Omental fat pad (tissue), 4 donors: Measurements from ENCODE around the gene CACNA2D3. TPM values are rescaled to one million over a fixed set of nuclear protein-coding genes. Genes with fewer than 3 reads are reported as not detected.

Experiments
- ATAC-seq: fragments of 150-250 bp; one replicate; pipeline ENCODE4 v1.9.1; 2016; ENCODE audit warnings: mild to moderate bottlenecking, moderate library complexity; ENCODE audit not compliant: low FRiP score
- DNase-seq: peaks from one replicate; pipeline ENCODE4 v3.0.0-alpha.2; 2019; ENCODE audit warnings: low spot score
- CTCF ChIP-seq, 3 donors: fragments of 450-650 bp; IDR thresholded peaks; one replicate each; pipeline ENCODE4 v1.5.1; 2016 to 2017; ENCODE audit warnings: antibody characterized with exemption in 3 of 3, mild to moderate bottlenecking in 3 of 3, moderate library complexity in 2 of 3
- total RNA-seq, 4 donors: library from RNA; depleted of rRNA; stranded (reverse); fragments of >200 nt; gene quantifications; one replicate each; pipeline ENCODE4 v1.1.0, GENCODE V29; 2016

Gene CACNA2D3
- total RNA-seq, 4 donors from 2014 or later: 2.6 to 6.1 (median 4.5) TPM

- TF ChIP-seq CTCF (IDR thresholded peaks at IDR 0.05): no peak
- no peak for DNase-seq
- no peak for ATAC-seq
Measured at GRCh38 chr3:55118451-55118850, 996.1 kb downstream of the CACNA2D3 start.

- DNase-seq (no peak), ATAC-seq (no peak)
- TF ChIP-seq CTCF (IDR thresholded peaks at IDR 0.05): no peak
Measured at GRCh38 chr3:55119268-55119667, 996.9 kb downstream of the CACNA2D3 start.

- ATAC-seq (no peak), DNase-seq (no peak)
- no peak for TF ChIP-seq CTCF (IDR thresholded peaks at IDR 0.05)
Measured at GRCh38 chr3:55122312-55122711, 1000.0 kb downstream of the CACNA2D3 start.

Other genes with a start within 250 kb of the CACNA2D3 start
- 10 to 100 TPM; 16.7 to 22.1 (median 21.5) TPM for gene ACTR8, start 240.4 kb upstream of the CACNA2D3 start, total RNA-seq
- 10 to 100 TPM; 41.1 to 67.3 (median 46.7) TPM for gene SELENOK, start 230.7 kb upstream of the CACNA2D3 start, total RNA-seq